MM.1S (cell line): ENCODE measurements around the gene NUP85.

Source experiments
- CTCF ChIP-seq: fragments of 300-600 bp; sonication (generic); IDR thresholded peaks from 2 replicates; pipeline ENCODE4 v1.5.1; 2016; ENCODE audit warnings: antibody characterized with exemption, low read length, mixed read lengths
- EZH2 ChIP-seq: fragments of 300-600 bp; sonication (generic); optimal IDR thresholded peaks from 2 replicates; pipeline ENCODE3; 2017; ENCODE audit warnings: low read depth, mild to moderate bottlenecking, antibody characterized with exemption, low read length, mixed read lengths

- TF ChIP-seq CTCF: no peak
- TF ChIP-seq EZH2: no peak
Observed at GRCh38 chr17:75208161-75208560, 2.7 kb downstream of the NUP85 start.
